Temporal lobe (tissue), 1 donor: ENCODE results near the gene SMIM15. TPM values are rescaled to one million over a fixed set of nuclear protein-coding genes. Genes with fewer than 3 reads are reported as not detected.

Experiments
- total RNA-seq: library from RNA; depleted of rRNA; stranded (reverse); fragments of >200 nt; gene quantifications from one replicate; pipeline ENCODE4 v1.2.3, GENCODE V29; 2014

SMIM15 gene
- total RNA-seq, 1 donor from 2014 or later = 23.8 TPM

Other genes with a start within 250 kb of the SMIM15 start
- gene ERCC8, start 217.4 kb downstream of the SMIM15 start, total RNA-seq = 22.1 TPM
- gene NDUFAF2, start 217.3 kb downstream of the SMIM15 start, total RNA-seq = 25.6 TPM
- 33.2 TPM for gene ZSWIM6, start 169.8 kb upstream of the SMIM15 start, total RNA-seq